ENCODE data around the gene CDH4. TPM values are rescaled to one million over a fixed set of nuclear protein-coding genes. Genes with fewer than 3 reads are reported as not detected.

Gene CDH4
- total RNA-seq, 1 donor from 2014 or later, result not detected

DNA sequence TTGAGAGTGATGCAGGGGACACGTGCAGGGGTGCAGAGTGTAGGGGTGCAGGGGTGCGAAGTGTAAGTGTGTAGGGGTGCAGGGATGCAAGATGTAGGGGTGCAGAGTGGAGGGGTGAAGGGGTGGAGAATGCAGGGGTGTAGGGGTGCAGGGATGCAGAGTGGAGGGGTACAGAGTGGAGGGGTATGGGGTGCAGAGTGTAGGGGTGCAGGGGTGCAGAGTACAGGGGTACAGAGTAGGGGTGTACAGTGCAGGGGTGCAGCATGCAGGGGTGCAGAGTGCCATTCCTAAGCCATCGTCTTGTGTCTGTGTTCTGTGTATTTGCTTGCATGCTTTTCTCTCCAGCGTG, 468.3 kb downstream of the CDH4 start:
- DNase-seq (ENCODE audit: low spot score in 2 of 2), result no peak
- intact Hi-C loops (cut with DNase I), result no loop called here
- H3K27me3 ChIP-seq, result no peaks in the 10 kb centered on the region

DNA sequence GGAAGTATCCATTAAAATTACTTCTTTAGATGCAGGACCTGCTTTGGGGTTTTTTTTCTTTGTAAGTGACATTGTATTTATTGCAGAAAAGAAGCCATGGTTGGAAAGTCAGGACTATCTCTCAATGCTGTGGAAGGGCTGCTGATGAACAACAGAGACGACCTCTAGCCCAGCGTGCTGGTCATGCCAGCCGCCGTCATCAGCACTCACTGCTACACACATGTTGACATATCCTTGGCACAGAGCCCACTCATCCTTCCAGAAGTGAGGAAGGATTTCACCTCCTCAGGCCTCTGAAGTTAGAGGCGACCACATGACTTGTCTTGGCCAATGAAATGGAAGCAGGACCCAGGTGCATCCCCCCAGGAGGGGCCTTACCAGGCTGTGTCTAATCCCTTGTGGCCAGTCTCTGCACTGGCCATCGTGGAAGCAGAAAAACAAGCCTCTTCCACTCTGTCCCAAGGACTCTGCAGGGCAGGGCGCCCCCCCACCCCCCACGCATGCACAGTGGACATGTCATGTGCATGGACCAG, 470.2 kb downstream of the CDH4 start:
- Histone ChIP-seq H3K9me3 (no peaks in the 10 kb centered on the region), H3K36me3 (no peaks in the 10 kb centered on the region), H3K4me3 (no peak overlapping the region), H3K4me1 (no peaks in the 10 kb centered on the region), H3K27me3 (no peaks in the 10 kb centered on the region), H3K27ac (no peak overlapping the region)
- DNase-seq (ENCODE audit: low spot score in 2 of 2), result no peak
- intact Hi-C loops (cut with DNase I), result no loop called here
- TF ChIP-seq, protein P1, sequence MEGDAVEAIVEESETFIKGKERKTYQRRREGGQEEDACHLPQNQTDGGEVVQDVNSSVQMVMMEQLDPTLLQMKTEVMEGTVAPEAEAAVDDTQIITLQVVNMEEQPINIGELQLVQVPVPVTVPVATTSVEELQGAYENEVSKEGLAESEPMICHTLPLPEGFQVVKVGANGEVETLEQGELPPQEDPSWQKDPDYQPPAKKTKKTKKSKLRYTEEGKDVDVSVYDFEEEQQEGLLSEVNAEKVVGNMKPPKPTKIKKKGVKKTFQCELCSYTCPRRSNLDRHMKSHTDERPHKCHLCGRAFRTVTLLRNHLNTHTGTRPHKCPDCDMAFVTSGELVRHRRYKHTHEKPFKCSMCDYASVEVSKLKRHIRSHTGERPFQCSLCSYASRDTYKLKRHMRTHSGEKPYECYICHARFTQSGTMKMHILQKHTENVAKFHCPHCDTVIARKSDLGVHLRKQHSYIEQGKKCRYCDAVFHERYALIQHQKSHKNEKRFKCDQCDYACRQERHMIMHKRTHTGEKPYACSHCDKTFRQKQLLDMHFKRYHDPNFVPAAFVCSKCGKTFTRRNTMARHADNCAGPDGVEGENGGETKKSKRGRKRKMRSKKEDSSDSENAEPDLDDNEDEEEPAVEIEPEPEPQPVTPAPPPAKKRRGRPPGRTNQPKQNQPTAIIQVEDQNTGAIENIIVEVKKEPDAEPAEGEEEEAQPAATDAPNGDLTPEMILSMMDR (IDR thresholded peaks at IDR 0.05), result no peak

More for the DNA sequence above, 468.3 kb downstream of the CDH4 start:
- Histone ChIP-seq H3K27ac (no peak overlapping the region), H3K36me3 (no peaks in the 10 kb centered on the region), H3K4me1 (no peaks in the 10 kb centered on the region), H3K4me3 (no peak overlapping the region), H3K9me3 (peaks cover 0 to 9% of the 10 kb centered on the region in 2 donors)
- TF ChIP-seq, protein P1 (IDR thresholded peaks at IDR 0.05), result no peak

DNA sequence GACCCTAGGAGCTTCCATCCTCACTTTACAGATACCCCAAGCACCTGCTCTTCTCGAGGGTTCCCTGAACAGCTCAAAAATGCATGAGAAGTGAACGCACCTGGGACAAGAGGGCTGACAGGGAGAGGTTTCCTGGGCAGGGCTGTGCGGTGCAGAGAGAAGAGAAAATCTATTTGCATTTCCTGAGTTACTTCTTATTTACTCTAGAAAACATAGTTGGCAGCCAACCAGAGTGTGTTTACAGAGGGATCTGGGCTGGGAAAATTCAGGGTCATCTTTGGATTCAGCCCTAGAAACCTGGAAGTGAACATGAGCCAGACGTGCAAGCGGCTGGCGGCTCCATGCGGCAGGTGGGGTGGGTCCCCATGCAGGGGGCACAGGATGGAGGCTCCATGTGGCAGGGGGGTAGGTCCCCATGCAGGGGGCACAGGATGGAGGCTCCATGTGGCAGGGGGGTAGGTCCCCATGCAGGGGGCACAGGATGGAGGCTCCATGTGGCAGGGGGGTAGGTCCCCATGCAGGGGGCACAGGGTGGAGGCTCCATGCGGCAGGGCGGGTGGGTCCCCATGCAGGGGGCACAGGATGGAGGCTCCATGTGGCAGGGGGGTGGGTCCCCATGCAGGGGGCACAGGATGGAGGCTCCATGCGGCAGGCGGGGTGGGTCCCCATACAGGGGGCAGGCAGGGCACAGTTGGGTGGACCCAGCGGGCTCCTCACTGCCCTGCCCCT, 471.6 kb downstream of the CDH4 start:
- intact Hi-C loops (cut with DNase I), result no loop called here
- Histone ChIP-seq H3K27ac (no peak overlapping the region), H3K4me3 (no peak overlapping the region), H3K36me3 (no peaks in the 10 kb centered on the region), H3K9me3 (no peaks in the 10 kb centered on the region), H3K4me1 (no peaks in the 10 kb centered on the region), H3K27me3 (no peaks in the 10 kb centered on the region)
- TF ChIP-seq, protein P1 (IDR thresholded peaks at IDR 0.05), result no peak
- no peak for DNase-seq (ENCODE audit: low spot score in 2 of 2)

DNA sequence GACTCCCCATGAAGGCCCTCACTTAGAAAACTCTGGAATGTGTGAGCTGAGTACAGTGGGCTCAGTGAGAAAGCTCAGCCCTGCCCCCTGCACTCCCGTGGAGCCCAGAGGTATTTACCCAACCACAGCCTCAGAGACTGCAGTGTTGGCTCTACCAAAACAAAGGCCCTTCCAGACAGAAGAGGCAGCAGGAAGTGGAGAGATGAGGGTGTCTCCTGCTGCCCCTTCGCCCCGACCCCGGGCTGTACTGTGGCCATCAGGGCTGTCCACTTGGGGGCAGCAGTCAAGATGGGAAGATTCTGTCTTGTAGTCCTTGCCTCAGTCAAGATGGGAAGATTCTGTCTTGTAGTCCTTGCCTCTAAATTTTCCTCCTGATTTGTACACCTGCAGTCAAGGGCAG, 472.3 kb downstream of the CDH4 start:
- H3K9me3 ChIP-seq, result no peaks in the 10 kb centered on the region
- H3K36me3 ChIP-seq, result no peaks in the 10 kb centered on the region
- DNase-seq (ENCODE audit: low spot score in 2 of 2), result no peak
- no peaks in the 10 kb centered on the region for H3K4me1 ChIP-seq
- H3K27me3 ChIP-seq, result no peaks in the 10 kb centered on the region
- H3K4me3 ChIP-seq, result no peak overlapping the region
- no peak overlapping the region for H3K27ac ChIP-seq
- intact Hi-C loops (cut with DNase I), result no loop called here
- TF ChIP-seq, protein P1 (IDR thresholded peaks at IDR 0.05), result no peak

DNA sequence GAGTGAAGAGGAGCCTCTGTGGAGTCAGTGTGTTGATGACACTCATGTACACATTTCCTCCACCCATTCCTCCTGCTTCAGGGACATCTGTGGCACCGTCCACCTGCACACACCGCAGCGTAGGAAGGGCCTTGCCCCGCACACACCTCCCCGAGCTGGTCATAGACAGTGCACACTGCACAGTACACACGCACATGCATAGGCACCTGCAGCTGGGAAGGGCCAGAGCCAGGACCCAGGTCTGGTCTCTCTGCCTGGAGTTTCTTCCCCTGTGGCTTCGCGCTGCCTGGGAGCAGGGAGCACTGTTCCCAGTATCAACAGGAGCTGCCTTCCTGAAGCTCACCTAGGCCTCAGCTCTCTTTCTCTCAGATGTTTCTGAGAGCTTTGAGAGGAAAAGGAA, 473.1 kb downstream of the CDH4 start:
- Histone ChIP-seq H3K4me3 (no peak overlapping the region), H3K36me3 (no peaks in the 10 kb centered on the region), H3K27me3 (no peaks in the 10 kb centered on the region), H3K4me1 (no peaks in the 10 kb centered on the region), H3K9me3 (no peaks in the 10 kb centered on the region), H3K27ac (no peak overlapping the region)
- DNase-seq (ENCODE audit: low spot score in 2 of 2), result no peak
- TF ChIP-seq, protein P1 (IDR thresholded peaks at IDR 0.05), result no peak
- intact Hi-C loops (cut with DNase I), result no loop called here
